Endothelial cell of umbilical vein (primary cell): ENCODE results near the gene C17orf50.

Source experiments
- EZH2 ChIP-seq: IDR thresholded peaks from 2 replicates; pipeline ENCODE4 v1.6.1; 2012; ENCODE audit warnings: borderline replicate concordance, low read depth, mild to moderate bottlenecking, moderate library complexity, low read length, inconsistent platforms; ENCODE audit not compliant: severe bottlenecking
- JUN ChIP-seq: IDR thresholded peaks from 2 replicates; pipeline ENCODE4 v1.6.1; 2011; ENCODE audit warnings: borderline replicate concordance, low read depth; ENCODE audit not compliant: insufficient read length, insufficient read depth
- TF ChIP-seq, protein P1 (sequence below), 2 donors: IDR thresholded peaks; 1 replicate in 1 of 2; 2 replicates in 1 of 2; pipeline ENCODE4 v1.5.1; 2011; ENCODE audit warnings: low read length in 2 of 2, mild to moderate bottlenecking in 2 of 2, moderate library complexity in 2 of 2, control low read depth in 1 of 2, inconsistent platforms in 1 of 2, low read depth in 1 of 2; ENCODE audit not compliant: insufficient read depth in 1 of 2; ENCODE audit errors: extremely low read depth in 1 of 2

DNA sequence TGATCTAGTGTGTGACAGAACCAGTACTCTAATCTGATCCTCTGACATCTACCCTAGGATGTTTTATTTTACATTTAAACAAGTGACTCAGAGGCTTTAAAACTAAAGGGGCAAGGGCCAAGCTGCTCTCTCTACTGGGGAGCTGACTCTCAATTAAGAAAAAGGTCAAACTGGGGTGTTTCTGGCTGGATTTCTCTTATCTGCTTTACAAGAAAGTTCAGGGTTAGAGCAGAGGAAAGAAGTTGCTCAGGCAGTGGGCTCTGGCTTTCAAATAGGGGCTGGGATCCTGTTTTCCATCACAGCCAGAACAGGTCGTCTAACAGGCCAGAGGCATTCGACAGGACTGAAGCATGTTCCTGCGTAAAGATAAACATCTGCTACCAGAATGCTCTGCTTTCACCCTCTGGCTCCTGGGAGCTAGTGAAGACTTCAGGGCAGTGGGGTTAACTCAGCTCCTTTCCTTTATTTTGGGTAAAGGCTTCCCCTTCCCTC is 26.3 kb downstream of the C17orf50 start:
- no peak for TF ChIP-seq EZH2
- TF ChIP-seq, protein P1, sequence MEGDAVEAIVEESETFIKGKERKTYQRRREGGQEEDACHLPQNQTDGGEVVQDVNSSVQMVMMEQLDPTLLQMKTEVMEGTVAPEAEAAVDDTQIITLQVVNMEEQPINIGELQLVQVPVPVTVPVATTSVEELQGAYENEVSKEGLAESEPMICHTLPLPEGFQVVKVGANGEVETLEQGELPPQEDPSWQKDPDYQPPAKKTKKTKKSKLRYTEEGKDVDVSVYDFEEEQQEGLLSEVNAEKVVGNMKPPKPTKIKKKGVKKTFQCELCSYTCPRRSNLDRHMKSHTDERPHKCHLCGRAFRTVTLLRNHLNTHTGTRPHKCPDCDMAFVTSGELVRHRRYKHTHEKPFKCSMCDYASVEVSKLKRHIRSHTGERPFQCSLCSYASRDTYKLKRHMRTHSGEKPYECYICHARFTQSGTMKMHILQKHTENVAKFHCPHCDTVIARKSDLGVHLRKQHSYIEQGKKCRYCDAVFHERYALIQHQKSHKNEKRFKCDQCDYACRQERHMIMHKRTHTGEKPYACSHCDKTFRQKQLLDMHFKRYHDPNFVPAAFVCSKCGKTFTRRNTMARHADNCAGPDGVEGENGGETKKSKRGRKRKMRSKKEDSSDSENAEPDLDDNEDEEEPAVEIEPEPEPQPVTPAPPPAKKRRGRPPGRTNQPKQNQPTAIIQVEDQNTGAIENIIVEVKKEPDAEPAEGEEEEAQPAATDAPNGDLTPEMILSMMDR (IDR thresholded peaks at IDR 0.05; ENCODE audit: extremely low read depth in 1 of 2, insufficient read depth in 1 of 2, low read depth in 1 of 2, low read length in 2 of 2): no peak
- no peak for TF ChIP-seq JUN
